Effector CD8-positive, alpha-beta T cell (primary cell): Measurements from ENCODE around the gene NABP2.

ENCODE experiments used
- DNase-seq: peaks from one replicate; lab custom pipeline; 2025; lab: John Stamatoyannopoulos, UW

Gene NABP2

GRCh38 chr12:56278905-56279304 is 54.8 kb downstream of the NABP2 start:
- DNase-seq: no peak
